ENCODE data around the gene SHLD2.
A peak's percentile ranks its signal among the peaks of the same experiment; 100 is the strongest.
"Not testable (repeated sequence)": the region's sequence is repeated elsewhere in the genome, so short reads cannot be mapped to it uniquely, and the experiment has no call there.

SHLD2 gene

GRCh38 chr10:87084291-87084782, 10.7 kb upstream of the SHLD2 start:
- not testable (repeated sequence) for DNase-seq (ENCODE audit: low read depth in 2 of 3, low spot score in 2 of 3)

- no peak for DNase-seq (ENCODE audit: low read depth in 2 of 3, low spot score in 2 of 3)
Observed at GRCh38 chr10:87085537-87085936, 9.5 kb upstream of the SHLD2 start.

- no peak for DNase-seq (ENCODE audit: low read depth in 2 of 3, low spot score in 2 of 3)
Observed at GRCh38 chr10:87089746-87090145, 5.3 kb upstream of the SHLD2 start.

- no peak for DNase-seq (ENCODE audit: low read depth in 2 of 3, low spot score in 2 of 3)
Observed at GRCh38 chr10:87090779-87091178, 4.2 kb upstream of the SHLD2 start.

- no peak for DNase-seq (ENCODE audit: low read depth in 2 of 3, low spot score in 2 of 3)
Observed at GRCh38 chr10:87092376-87092860, 2.6 kb upstream of the SHLD2 start.

GRCh38 chr10:87092861-87093631, 2.0 kb upstream of the SHLD2 start:
- DNase-seq (ENCODE audit: low read depth in 2 of 3, low spot score in 2 of 3), result no peak

GRCh38 chr10:87093632-87094372, 1.2 kb upstream of the SHLD2 start:
- peak; percentile 46 to 53 (median 51) for DNase-seq (ENCODE audit: low read depth in 2 of 3, low spot score in 2 of 3)

DNA sequence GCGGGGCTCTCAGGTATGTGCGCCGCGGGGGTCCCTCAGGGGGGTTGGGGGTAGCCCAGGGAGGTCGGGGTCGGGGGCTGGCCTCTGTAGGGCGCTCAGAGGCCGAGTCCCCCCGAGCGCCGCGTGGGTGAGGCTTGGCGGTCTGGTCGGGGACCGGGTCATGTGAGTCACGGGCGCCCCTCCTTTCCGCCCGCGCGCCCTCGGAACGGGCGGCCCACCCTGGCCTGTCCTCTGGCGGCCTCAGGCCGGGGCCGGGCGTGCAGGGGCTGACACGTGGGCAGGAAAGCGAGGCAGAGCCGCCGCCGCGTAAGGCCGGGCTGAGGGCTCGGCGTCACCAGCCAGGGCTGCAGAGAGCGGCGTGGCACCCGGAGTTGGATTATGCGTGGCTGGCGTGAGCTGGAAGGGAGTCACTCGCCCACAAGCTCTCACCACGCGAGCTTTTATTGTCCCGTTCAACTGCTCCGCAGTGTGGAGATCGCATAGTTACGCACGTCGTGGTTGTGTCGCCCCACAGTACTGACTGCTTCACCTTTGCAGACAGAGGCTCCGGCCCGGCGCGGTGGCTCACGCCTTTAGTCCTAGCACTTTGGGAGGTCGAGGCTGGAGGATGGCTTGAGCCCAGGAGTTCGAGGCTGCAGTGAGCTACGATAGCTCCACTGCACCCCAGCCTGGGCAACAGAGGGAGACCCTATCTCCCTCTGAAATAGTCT, 385 bp downstream of the SHLD2 start:
- peak in 2 of 3 experiments; percentile 49 to 75 for DNase-seq (ENCODE audit: low read depth in 2 of 3, low spot score in 2 of 3)

DNA sequence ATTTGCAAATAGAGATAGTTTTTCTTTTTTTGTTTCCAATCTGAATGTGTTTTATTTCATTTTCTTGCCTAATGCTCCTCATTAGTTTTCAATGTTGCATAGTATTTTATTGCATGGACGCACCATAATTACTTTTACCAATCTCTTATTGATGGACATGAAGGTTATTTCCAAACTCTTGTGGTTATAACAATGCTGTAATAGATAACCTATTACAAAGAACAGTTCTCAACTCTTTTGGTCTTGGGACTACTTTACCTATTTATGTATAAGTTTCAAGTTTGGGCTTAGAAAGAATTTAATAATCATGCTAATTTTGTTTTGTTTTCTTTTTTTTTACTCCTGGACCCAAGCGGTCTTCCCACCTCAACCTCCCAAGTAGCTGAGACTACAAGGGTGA, 7.0 kb downstream of the SHLD2 start:
- no peak for DNase-seq (ENCODE audit: low read depth in 2 of 3, low spot score in 2 of 3)

GRCh38 chr10:87104727-87105126, 9.7 kb downstream of the SHLD2 start:
- DNase-seq (ENCODE audit: low read depth in 2 of 3, low spot score in 2 of 3), result not testable (repeated sequence)

DNA sequence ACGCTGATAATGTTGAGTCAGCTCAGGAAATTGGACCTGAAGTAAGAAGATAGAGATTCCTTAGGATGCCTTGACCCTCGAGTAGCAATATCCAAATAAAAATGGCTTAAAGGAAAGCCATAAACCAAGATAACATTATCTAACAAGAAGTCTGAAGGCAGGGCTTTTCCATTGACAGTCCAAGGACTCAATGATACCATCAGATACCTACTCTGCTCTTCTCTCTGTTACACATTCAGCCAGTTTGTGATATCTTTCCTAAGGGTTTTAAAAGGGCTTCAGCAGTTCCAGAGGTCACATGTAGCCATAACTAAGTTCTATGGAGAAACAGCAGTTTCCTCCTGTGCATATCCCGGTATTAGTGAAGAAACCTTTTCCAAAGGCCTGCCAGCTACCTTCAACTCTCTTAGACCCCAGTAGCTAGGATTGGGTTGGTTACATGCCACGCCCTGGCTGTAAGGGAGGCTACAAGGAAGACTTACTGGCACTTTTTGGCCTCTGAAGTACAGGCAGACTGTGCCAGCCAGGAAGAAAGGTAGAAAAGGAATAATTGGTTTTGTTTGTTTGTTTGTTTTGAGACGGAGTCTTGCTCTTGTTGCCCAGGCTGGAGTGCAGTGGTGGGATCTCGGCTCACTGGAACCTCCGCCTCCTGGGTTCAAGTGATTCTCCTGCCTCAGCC, 10.6 kb downstream of the SHLD2 start:
- DNase-seq (ENCODE audit: low read depth in 2 of 3, low spot score in 2 of 3), result no peak

DNA sequence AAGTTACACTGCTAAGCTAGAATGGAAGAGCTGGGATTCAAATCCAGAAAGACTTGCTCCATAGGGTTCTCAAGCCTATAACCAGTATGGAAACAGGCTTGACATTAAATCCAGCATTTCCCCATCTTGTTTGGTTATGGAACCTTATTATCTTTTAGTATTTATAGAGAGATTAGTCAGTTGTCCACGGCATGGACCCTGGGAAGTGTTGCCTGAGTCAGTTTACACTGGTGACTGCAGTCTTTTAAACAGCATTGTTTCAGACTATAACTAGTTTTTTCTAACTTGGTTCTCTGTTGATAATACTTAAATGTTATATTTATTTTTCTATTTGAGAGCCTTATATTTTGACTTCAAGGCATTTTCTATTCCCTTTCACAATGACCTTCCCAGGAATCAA, 23.1 kb downstream of the SHLD2 start:
- DNase-seq (ENCODE audit: low read depth in 2 of 3, low spot score in 2 of 3), result not testable (repeated sequence)

GRCh38 chr10:87119029-87119428, 24.0 kb downstream of the SHLD2 start:
- DNase-seq (ENCODE audit: low read depth in 2 of 3, low spot score in 2 of 3), result not testable (repeated sequence)

DNA sequence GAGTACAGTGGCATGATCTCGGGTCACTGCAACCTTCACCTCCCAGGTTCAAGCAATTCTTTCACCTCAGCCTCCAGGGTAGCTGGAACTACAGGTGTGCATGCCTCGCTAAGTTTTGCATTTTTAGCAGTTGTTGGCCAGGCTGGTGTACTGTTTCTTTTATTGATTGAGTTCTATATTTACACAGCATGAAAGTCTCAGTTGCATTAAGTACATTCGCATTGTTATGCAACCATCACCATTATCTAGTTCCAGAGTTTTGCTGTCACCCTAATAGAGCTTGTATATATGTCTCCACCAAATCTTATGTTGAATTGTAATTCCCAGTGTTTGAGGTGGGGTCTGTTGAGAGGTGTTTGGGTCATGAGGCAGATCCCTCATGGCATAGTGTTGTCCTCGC, 28.3 kb downstream of the SHLD2 start:
- not testable (repeated sequence) for DNase-seq (ENCODE audit: low read depth in 2 of 3, low spot score in 2 of 3)

DNA sequence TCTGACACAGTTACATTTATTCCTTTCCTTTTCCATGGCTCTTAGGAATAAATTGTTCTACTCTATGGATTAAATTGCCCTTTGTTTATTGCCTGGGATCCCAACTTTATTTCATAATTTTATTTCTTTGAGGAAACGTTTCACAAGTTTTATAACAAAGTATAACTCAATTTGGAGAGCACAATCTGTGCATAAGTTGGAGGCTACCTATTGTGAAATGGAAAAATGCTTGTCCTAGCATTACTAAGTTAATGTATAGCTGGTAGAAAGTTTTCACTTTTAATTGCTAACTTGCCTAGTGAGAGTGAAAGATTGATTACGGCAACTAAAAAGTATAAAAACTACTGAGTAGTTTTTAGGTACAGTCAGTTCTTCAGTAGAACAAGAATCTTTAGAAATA, 32.0 kb downstream of the SHLD2 start:
- not testable (repeated sequence) for DNase-seq (ENCODE audit: low read depth in 2 of 3, low spot score in 2 of 3)

- not testable (repeated sequence) for DNase-seq (ENCODE audit: low read depth in 2 of 3, low spot score in 2 of 3)
Observed at GRCh38 chr10:87127607-87128156, 32.7 kb downstream of the SHLD2 start.

- not testable (repeated sequence) for DNase-seq (ENCODE audit: low read depth in 2 of 3, low spot score in 2 of 3)
Observed at GRCh38 chr10:87132176-87132575, 37.2 kb downstream of the SHLD2 start.

DNA sequence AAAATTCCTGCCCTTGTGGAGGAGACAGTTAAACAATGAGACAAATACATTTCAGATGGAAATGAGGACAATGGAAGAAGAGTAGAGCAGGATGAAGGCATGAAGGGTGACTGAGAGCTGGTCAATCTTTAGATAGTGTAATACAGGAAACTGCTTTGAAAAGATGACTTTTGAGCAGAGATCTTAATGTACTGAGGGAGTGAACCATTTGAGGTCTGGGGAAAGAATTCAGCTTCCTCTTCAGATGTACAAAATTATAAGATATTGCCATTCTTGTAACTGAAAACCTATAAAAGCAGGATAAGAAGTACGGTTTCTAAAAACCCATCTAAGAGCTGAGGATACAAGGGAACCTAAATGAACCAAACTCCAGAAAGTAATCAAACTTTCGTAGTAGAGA, 38.9 kb downstream of the SHLD2 start:
- DNase-seq (ENCODE audit: low read depth in 2 of 3, low spot score in 2 of 3), result not testable (repeated sequence)

DNA sequence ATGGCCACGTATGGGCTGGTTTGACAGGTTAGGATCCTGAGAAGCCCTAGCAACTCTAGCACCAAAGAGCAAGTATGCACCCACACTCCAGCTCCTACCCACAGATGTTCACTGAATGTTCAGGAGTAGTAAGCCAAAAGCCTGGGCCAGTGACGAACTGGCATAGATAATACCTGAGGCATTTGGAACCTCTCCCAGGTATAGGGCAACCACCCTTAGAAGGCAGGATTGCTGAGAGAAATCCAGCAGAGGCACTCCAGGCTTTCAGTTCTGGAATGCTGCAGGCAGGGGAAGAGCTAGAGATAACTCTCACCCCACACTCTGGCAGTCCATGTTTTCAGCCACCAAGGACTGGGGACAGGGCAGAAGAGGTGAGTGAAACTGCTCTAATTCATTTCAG, 39.4 kb downstream of the SHLD2 start:
- DNase-seq (ENCODE audit: low read depth in 2 of 3, low spot score in 2 of 3), result not testable (repeated sequence)

GRCh38 chr10:87137478-87137877, 42.5 kb downstream of the SHLD2 start:
- not testable (repeated sequence) for DNase-seq (ENCODE audit: low read depth in 2 of 3, low spot score in 2 of 3)

Data from activated CD8-positive, alpha-beta memory T cell treated with anti-CD3 and anti-CD28 coated beads for 48 hours (primary cell).